Mucosa of descending colon (tissue), 3 donors: Measurements from ENCODE around the gene SCARB1. TPM values are rescaled to one million over a fixed set of nuclear protein-coding genes. Genes with fewer than 3 reads are reported as not detected.

Experiments
- ATAC-seq: fragments of 200-7000 bp; cut with Tn5 transposase; one replicate; pipeline ENCODE4 v1.9.1; 2020; ENCODE audit warnings: mild to moderate bottlenecking, moderate library complexity
- DNase-seq, 3 donors: peaks; one replicate each; pipeline ENCODE4 v3.0.0-alpha.2; 2020
- H3K36me3 ChIP-seq: fragments of 200-600 bp; one replicate; pipeline ENCODE4 v1.8.0; 2021; ENCODE audit warnings: low read depth, mild to moderate bottlenecking
- H3K4me1 ChIP-seq: fragments of 200-600 bp; one replicate; pipeline ENCODE4 v1.8.0; 2021; ENCODE audit warnings: low read depth, mild to moderate bottlenecking
- H3K4me3 ChIP-seq: fragments of 200-600 bp; one replicate; pipeline ENCODE4 v1.8.0; 2021; ENCODE audit warnings: mild to moderate bottlenecking
- H3K9me3 ChIP-seq: fragments of 200-600 bp; one replicate; pipeline ENCODE4 v1.8.0; 2021; ENCODE audit warnings: mild to moderate bottlenecking
- intact Hi-C, 2 donors: fragments of 100-400 bp; cut with DNase I in 1 of 2; cut with micrococcal nuclease in 1 of 2; formaldehyde crosslinking; loops; one replicate each; pipeline versions ENCODE4 v1.11.0 to v1.11.1; 2022; cut with DNase I, micrococcal nuclease
- total RNA-seq, 3 donors: library from RNA; stranded (reverse); fragmentation: NEBNext Ultra II Directional in 2 of 3; extraction: Animal tissue kit (Norgen Biotek cat#: 25700) in 2 of 3; gene quantifications; one replicate each; pipeline versions ENCODE4 v1.2.1 to v1.2.4, GENCODE V29; 2021 to 2023
- TF ChIP-seq, protein P1 (sequence below): fragments of 200-600 bp; IDR thresholded peaks from one replicate; pipeline ENCODE4 v1.8.0; 2022; ENCODE audit warnings: antibody characterized with exemption, mild to moderate bottlenecking
- donor health status: DM: no; HTN: no; CAD: no; lungs with moderate emphysema.
- donor health status: DM: no; HTN: no; CAD: no.
- donor health status: DM: no; HTN: yes; CAD: no.

SCARB1 gene
- total RNA-seq, 3 donors from 2014 or later: 23.0 to 55.1 (median 31.2) TPM

DNA sequence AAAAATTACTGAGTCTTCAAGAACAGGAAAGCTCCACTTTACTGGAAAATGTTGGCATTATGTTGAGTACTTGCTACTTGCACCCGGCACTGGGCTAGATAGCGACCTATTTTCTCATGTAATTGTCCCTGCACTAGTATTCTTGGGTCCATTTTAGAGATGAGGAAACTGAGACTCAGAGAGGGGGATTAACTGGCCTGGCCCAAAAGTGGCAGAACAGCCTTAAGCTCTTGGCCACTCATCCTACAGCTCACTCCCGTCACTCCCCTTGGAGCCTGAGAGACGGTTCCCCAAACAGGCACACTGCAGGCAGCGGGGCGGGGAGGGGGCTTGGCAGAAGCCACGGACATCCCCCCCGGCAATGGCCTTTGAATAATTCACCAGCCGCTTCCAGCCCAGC is 113.9 kb downstream of the SCARB1 start:
- Histone ChIP-seq H3K4me1 (peaks cover 22% of the 10 kb centered on the region), H3K9me3 (no peaks in the 10 kb centered on the region), H3K4me3 (no peak overlapping the region), H3K36me3 (no peaks in the 10 kb centered on the region)
- DNase-seq: no peak
- intact Hi-C loops: no loop called here
- TF ChIP-seq, protein P1, sequence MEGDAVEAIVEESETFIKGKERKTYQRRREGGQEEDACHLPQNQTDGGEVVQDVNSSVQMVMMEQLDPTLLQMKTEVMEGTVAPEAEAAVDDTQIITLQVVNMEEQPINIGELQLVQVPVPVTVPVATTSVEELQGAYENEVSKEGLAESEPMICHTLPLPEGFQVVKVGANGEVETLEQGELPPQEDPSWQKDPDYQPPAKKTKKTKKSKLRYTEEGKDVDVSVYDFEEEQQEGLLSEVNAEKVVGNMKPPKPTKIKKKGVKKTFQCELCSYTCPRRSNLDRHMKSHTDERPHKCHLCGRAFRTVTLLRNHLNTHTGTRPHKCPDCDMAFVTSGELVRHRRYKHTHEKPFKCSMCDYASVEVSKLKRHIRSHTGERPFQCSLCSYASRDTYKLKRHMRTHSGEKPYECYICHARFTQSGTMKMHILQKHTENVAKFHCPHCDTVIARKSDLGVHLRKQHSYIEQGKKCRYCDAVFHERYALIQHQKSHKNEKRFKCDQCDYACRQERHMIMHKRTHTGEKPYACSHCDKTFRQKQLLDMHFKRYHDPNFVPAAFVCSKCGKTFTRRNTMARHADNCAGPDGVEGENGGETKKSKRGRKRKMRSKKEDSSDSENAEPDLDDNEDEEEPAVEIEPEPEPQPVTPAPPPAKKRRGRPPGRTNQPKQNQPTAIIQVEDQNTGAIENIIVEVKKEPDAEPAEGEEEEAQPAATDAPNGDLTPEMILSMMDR: no peak
- no peak for ATAC-seq

DNA sequence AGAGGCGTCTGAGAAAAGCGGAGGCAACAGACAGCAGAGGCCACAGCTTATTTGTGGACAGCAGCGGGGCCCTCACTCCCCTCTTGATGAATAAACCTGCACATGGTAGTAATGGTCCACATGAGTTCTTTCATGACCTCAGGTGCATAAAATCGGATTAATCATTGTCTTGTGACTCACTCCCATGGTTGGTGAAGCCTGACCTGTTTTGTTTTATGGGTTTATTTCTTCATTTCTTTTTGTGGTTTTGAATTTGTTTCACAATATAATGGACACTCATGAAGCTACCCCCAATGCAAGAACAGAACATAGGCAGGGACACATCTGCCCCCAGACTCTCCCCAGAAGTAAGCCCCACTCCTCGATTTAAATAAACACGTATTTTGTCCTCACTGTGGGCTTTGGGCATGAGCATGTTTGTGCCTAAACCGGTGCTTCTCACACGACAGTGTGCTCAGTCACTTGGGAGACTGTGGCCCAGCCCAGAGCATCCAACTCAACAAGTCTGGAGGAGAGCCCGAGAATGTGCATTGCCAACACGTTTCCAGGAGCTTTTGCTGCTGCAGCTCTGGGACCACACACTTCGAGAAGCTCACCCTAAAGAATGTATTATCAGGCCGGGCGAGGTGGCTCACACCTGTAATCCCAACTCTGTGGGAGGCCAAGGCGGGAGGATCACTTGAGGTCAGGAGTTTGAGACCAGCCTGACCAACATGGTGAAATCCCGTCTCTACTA is 116.1 kb downstream of the SCARB1 start:
- no peak overlapping the region for H3K4me3 ChIP-seq
- no peaks in the 10 kb centered on the region for H3K9me3 ChIP-seq
- peaks cover 19% of the 10 kb centered on the region for H3K4me1 ChIP-seq
- TF ChIP-seq, protein P1: no peak
- intact Hi-C loops: no loop called here
- DNase-seq (peak in 1 of 3 donors; percentile 56), ATAC-seq (peak; percentile 87)
- H3K36me3 ChIP-seq: no peaks in the 10 kb centered on the region

DNA sequence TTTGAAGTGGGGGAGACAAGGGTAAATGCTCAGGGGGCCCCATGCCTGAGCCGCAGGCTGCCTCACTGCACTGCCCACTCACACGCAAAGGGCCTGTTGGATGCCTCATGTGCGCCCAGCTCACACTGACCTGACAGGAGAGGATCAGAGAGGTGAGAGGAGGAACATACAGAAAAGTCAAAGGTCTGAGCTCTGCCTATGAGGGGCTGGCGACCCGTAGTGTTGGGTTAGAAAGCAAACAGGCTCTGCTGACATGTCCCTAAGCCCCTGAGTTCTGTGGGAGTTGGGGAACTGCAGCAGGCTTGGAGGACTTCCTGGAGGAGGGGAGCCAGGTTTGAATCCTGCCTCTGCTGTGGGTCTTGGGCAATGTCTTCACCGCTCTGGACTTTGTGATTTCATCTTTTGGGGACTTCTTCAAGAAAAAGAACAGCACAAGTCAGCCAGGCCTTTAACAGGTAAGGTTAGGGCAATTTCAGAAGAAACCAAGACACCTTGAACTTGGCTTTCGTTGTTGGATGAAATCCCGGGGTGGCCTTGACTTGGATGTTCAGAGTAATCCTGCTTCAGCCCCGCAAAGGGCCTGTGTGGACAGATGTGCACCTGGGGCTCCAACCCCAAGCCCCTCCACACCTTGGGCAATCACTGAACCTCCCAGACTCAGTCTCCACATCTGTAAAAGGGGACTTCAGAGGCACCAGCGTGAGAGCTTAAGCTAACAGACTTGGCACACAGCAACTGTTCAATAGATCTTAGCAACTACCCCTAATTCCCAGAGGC is 116.8 kb downstream of the SCARB1 start:
- H3K36me3 ChIP-seq: no peaks in the 10 kb centered on the region
- TF ChIP-seq, protein P1: no peak
- peaks cover 19% of the 10 kb centered on the region for H3K4me1 ChIP-seq
- no peak overlapping the region for H3K4me3 ChIP-seq
- no peaks in the 10 kb centered on the region for H3K9me3 ChIP-seq
- DNase-seq (no peak), ATAC-seq (no peak)
- intact Hi-C loops: no loop called here

DNA sequence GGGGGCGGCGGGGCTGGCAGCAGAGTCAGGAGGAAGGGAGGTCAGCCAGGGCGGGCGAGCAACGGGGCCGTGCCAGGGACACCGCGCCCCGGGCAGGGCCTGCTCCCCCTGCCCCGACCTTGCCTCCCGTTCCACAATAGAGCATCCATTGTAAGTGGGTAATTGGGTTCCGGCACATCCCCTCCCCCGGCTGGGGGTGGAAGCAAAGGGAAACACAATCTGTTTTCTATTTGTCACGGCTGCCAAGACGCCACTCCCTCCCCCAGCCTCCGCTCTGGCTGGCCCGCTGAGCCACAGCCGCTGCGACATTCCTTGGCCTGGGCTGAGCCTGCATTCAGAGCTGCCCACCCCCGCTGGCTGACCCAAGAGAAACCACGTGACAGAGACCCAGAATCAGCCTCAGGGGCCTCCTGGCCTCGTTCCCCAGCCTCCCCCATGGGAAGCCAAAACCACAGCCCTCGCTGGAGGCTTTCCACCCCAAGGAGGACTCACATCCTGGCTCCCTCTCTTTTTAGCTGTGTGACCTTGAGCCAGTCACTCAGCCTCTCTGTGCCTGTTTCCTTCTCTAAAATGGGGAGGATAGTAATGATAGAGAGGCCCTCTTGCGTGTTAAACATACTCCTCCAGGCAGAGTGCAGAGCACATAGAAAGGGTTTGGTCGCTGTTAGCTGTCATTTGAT is 117.6 kb downstream of the SCARB1 start:
- Histone ChIP-seq H3K4me1 (peaks cover 19% of the 10 kb centered on the region), H3K9me3 (no peaks in the 10 kb centered on the region), H3K4me3 (no peak overlapping the region), H3K36me3 (no peaks in the 10 kb centered on the region)
- intact Hi-C loops: no loop called here
- TF ChIP-seq, protein P1: no peak
- ATAC-seq: peak; percentile 86
- DNase-seq: peak; percentile 87 to 89 (median 88)

DNA sequence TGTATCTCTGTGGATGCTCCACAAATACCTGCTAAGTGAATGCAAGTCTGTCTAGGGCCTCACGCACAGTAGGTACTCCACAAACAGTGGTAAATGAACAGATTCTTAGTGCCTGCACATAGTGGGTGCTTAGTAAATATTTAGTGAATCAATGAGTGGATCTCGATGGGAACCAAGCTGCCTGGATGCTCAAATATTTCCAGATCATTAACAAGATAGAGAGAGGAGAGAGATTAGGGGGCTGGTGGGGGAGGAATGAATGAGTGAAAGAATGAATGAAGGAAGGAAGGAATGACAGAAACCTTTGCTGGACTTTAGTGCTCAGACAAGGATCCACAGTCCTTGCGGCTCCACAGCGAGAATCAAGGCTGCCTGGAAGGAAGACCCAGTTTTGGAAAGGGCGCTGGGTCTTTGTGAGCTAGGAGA is 118.2 kb downstream of the SCARB1 start:
- H3K4me1 ChIP-seq: peaks cover 21% of the 10 kb centered on the region
- TF ChIP-seq, protein P1: no peak
- ATAC-seq: no peak
- intact Hi-C loops: no loop called here
- no peaks in the 10 kb centered on the region for H3K9me3 ChIP-seq
- H3K36me3 ChIP-seq: no peaks in the 10 kb centered on the region
- H3K4me3 ChIP-seq: no peak overlapping the region
- DNase-seq: no peak
